Lung (tissue), 12 donors: ENCODE data around the gene ZNF414. TPM values are rescaled to one million over a fixed set of nuclear protein-coding genes. Genes with fewer than 3 reads are reported as not detected.

ENCODE experiments used
- ATAC-seq: fragments of 200-7000 bp; cut with Tn5 transposase; one replicate; pipeline ENCODE4 v1.9.1; 2020; ENCODE audit warnings: moderate number of reproducible peaks; ENCODE audit not compliant: insufficient read depth, low FRiP score
- DNase-seq, 3 donors: peaks; one replicate each; pipeline ENCODE4 v3.0.0-alpha.2; 2013 to 2017
- H3K27ac ChIP-seq, 2 donors: one replicate each; pipeline ENCODE4 v1.5.1; 2013; ENCODE audit warnings: mild to moderate bottlenecking in 2 of 2, moderate library complexity in 2 of 2, control low read depth in 1 of 2, inconsistent platforms in 1 of 2, low read depth in 1 of 2, low read length in 1 of 2
- H3K27me3 ChIP-seq, 3 donors: one replicate each; pipeline ENCODE4 v1.5.1; 2013; ENCODE audit warnings: low read length in 2 of 3; ENCODE audit not compliant: control insufficient read depth in 3 of 3, insufficient read depth in 3 of 3
- H3K36me3 ChIP-seq, 4 donors: one replicate each; pipeline ENCODE4 v1.5.1; 2013; ENCODE audit warnings: low read length in 4 of 4, mild to moderate bottlenecking in 1 of 4, moderate library complexity in 1 of 4; ENCODE audit not compliant: control insufficient read depth in 4 of 4, insufficient read depth in 4 of 4
- H3K4me1 ChIP-seq, 5 donors: one replicate each; pipeline ENCODE4 v1.5.1; 2013; ENCODE audit warnings: low read length in 5 of 5, mild to moderate bottlenecking in 2 of 5, moderate library complexity in 1 of 5; ENCODE audit not compliant: control insufficient read depth in 5 of 5, insufficient read depth in 5 of 5
- H3K4me3 ChIP-seq: one replicate; pipeline ENCODE4 v1.5.1; 2013; ENCODE audit warnings: mild to moderate bottlenecking, control low read depth, moderate library complexity
- H3K9ac ChIP-seq, 2 donors: one replicate each; pipeline ENCODE4 v1.5.1; 2013; ENCODE audit warnings: low read length in 2 of 2, control low read depth in 1 of 2; ENCODE audit not compliant: insufficient read depth in 1 of 2
- H3K9me3 ChIP-seq, 4 donors: one replicate each; pipeline ENCODE4 v1.5.1; 2013; ENCODE audit warnings: low read length in 3 of 4, mild to moderate bottlenecking in 1 of 4, moderate library complexity in 1 of 4; ENCODE audit not compliant: control insufficient read depth in 4 of 4, insufficient read depth in 3 of 4
- CTCF ChIP-seq: IDR thresholded peaks from 2 replicates; pipeline ENCODE4 v1.5.1; 2012; ENCODE audit warnings: mild to moderate bottlenecking; ENCODE audit errors: control extremely low read depth, extremely low read depth
- WGBS, 2 donors: extraction: QIAGEN DNeasy Blood & Tissue Kit; methylation state at CpG; one replicate each; pipeline ENCODE4 v1.1.7; 2013; 5-methylcytosine and 5-hydroxymethylcytosine counted together
- polyA plus RNA-seq, 2 donors: library from polyadenylated mRNA; stranded (reverse); fragments of 200-250 nt; gene quantifications; one replicate each; pipeline ENCODE4 v1.2.1, GENCODE V29; 2013
- total RNA-seq, 2 donors: library from RNA; depleted of rRNA in 1 of 2; stranded (reverse); fragments of >200 nt in 1 of 2; gene quantifications; one replicate each; pipeline ENCODE4 v1.2.1, GENCODE V29; 2014 to 2021
- donor health status: control.
- donor health status: control.
- donor health status: Bipolar disorder and iron deficiency.
- donor health status: healthy.
- donor health status: DM: yes; HTN: yes; CAD: no.

The ZNF414 gene
- total and polyA plus RNA-seq, 4 donors, result 17.7 to 35.7 (median 29.5) TPM

GRCh38 chr19:8460516-8461298, 53.3 kb downstream of the ZNF414 start:
- no peak for TF ChIP-seq CTCF
- ATAC-seq (no peak), DNase-seq (no peak)
- no peaks in the 10 kb centered on the region for H3K27me3 ChIP-seq
- H3K36me3 ChIP-seq, result peaks cover 19 to 35% (median 28%) of the 10 kb centered on the region in 4 donors
- no peaks in the 10 kb centered on the region for H3K9me3 ChIP-seq
- peak overlapping the region in 1 of 2 donors; percentile 53 for H3K27ac ChIP-seq
- peaks cover 7 to 53% (median 41%) of the 10 kb centered on the region in 5 donors for H3K4me1 ChIP-seq
- no peak overlapping the region for H3K9ac ChIP-seq
- WGBS, 2 donors, result 68 to 79% methylated on average over 7 of the region's 7 CpGs
- no peak overlapping the region for H3K4me3 ChIP-seq

Other genes with a start within 250 kb of the ZNF414 start
- gene CD320, start 205.8 kb downstream of the ZNF414 start, total RNA-seq, result 10 to 100 TPM; 19.1 to 53.8 TPM
- gene CD320, start 205.8 kb downstream of the ZNF414 start, polyA plus RNA-seq, result 10 to 100 TPM; 38.6 to 55.6 TPM
- 10 to 100 TPM; 10.6 to 54.1 TPM for gene NDUFA7, start 192.8 kb downstream of the ZNF414 start, total RNA-seq
- gene NDUFA7, start 192.8 kb downstream of the ZNF414 start, polyA plus RNA-seq, result 100 to 1,000 TPM; 119 to 239 TPM
- 1,000 to 10,000 TPM in 1 of 2 donors, 100 to 1,000 TPM in 1; 847 to 1,744 TPM for gene RPS28, start 192.7 kb downstream of the ZNF414 start, total RNA-seq
- gene RPS28, start 192.7 kb downstream of the ZNF414 start, polyA plus RNA-seq, result 1,000 to 10,000 TPM in 1 of 2 donors, 100 to 1,000 TPM in 1; 588 to 1,897 TPM
- 10 to 100 TPM; 24.2 to 42.3 TPM for gene KANK3, start 170.9 kb downstream of the ZNF414 start, total RNA-seq
- gene KANK3, start 170.9 kb downstream of the ZNF414 start, polyA plus RNA-seq, result 10 to 100 TPM; 24.0 to 29.1 TPM
- gene ANGPTL4, start 150.0 kb downstream of the ZNF414 start, total RNA-seq, result 10 to 100 TPM in 1 of 2 donors, 1 to 10 TPM in 1; 4.4 to 14.8 TPM
- gene ANGPTL4, start 150.0 kb downstream of the ZNF414 start, polyA plus RNA-seq, result 10 to 100 TPM; 10.5 to 96.3 TPM
- 100 to 1,000 TPM; 139 to 148 TPM for gene RAB11B, start 123.8 kb downstream of the ZNF414 start, total RNA-seq
- gene RAB11B, start 123.8 kb downstream of the ZNF414 start, polyA plus RNA-seq, result 100 to 1,000 TPM in 1 of 2 donors, 10 to 100 TPM in 1; 91.1 to 104 TPM
- 10 to 100 TPM; 26.7 to 62.1 TPM for gene MARCHF2, start 100.9 kb downstream of the ZNF414 start, total RNA-seq
- 10 to 100 TPM; 33.6 to 81.5 TPM for gene MARCHF2, start 100.9 kb downstream of the ZNF414 start, polyA plus RNA-seq
- 100 to 1,000 TPM; 133 to 194 TPM for gene HNRNPM, start 69.2 kb downstream of the ZNF414 start, total RNA-seq
- gene HNRNPM, start 69.2 kb downstream of the ZNF414 start, polyA plus RNA-seq, result 100 to 1,000 TPM in 1 of 2 donors, 10 to 100 TPM in 1; 53.7 to 243 TPM
- gene PRAM1, start 11.5 kb downstream of the ZNF414 start, total RNA-seq, result 10 to 100 TPM in 1 of 2 donors, 1 to 10 TPM in 1; 8.2 to 18.8 TPM
- gene PRAM1, start 11.5 kb downstream of the ZNF414 start, polyA plus RNA-seq, result 10 to 100 TPM; 21.3 to 22.8 TPM
- 100 to 1,000 TPM in 1 of 2 donors, 10 to 100 TPM in 1; 23.4 to 100 TPM for gene MYO1F, start 63.3 kb upstream of the ZNF414 start, total RNA-seq
- gene MYO1F, start 63.3 kb upstream of the ZNF414 start, polyA plus RNA-seq, result 100 to 1,000 TPM in 1 of 2 donors, 10 to 100 TPM in 1; 46.1 to 127 TPM
- 10 to 100 TPM; 13.1 to 44.1 TPM for gene ADAMTS10, start 96.5 kb upstream of the ZNF414 start, total RNA-seq
- gene ADAMTS10, start 96.5 kb upstream of the ZNF414 start, polyA plus RNA-seq, result 10 to 100 TPM in 1 of 2 donors, 1 to 10 TPM in 1; 9.1 to 17.5 TPM
- not detected for gene NFILZ, start 116.5 kb upstream of the ZNF414 start, total RNA-seq
- gene NFILZ, start 116.5 kb upstream of the ZNF414 start, polyA plus RNA-seq, result not detected
- not detected for gene ACTL9, start 184.6 kb upstream of the ZNF414 start, total RNA-seq
- gene ACTL9, start 184.6 kb upstream of the ZNF414 start, polyA plus RNA-seq, result not detected
- not detected for gene OR2Z1, start 207.5 kb upstream of the ZNF414 start, total RNA-seq
- not detected for gene OR2Z1, start 207.5 kb upstream of the ZNF414 start, polyA plus RNA-seq